SK-N-SH treated with all-trans-retinoic acid at 6 μM for 48 hours (cell line): Measurements from ENCODE around the gene SEPHS2.

Experiments used
- PATZ1 ChIP-seq: fragments of 250-450 bp; sonication (Bioruptor Pico); IDR thresholded peaks from 2 replicates; pipeline ENCODE4 v1.8.0; 2020; ENCODE audit warnings: mild to moderate bottlenecking, moderate library complexity, borderline replicate concordance
- PPARA ChIP-seq: fragments of 250-450 bp; sonication (Bioruptor Pico); IDR thresholded peaks from 2 replicates; pipeline ENCODE4 v1.5.0; 2020; ENCODE audit warnings: mild to moderate bottlenecking, borderline replicate concordance
- RARB ChIP-seq: fragments of 250-450 bp; sonication (Bioruptor Pico); IDR thresholded peaks from 2 replicates; pipeline ENCODE4 v1.8.0; 2021; ENCODE audit warnings: mild to moderate bottlenecking, moderate library complexity
- ZC3H10 ChIP-seq: fragments of 250-450 bp; sonication (Bioruptor Pico); IDR thresholded peaks from 2 replicates; pipeline ENCODE4 v1.5.1; 2021; ENCODE audit warnings: mild to moderate bottlenecking, moderate library complexity

GRCh38 chr16:30478766-30479478, 33.2 kb upstream of the SEPHS2 start:
- TF ChIP-seq PATZ1 = no peak
- no peak for TF ChIP-seq RARB (CRISPR knock-in tag)
- TF ChIP-seq PPARA (CRISPR knock-in tag) = no peak
- no peak for TF ChIP-seq ZC3H10 (CRISPR knock-in tag)
